ENCODE results near the gene PLEKHA5. TPM values are rescaled to one million over a fixed set of nuclear protein-coding genes. Genes with fewer than 3 reads are reported as not detected.

Gene PLEKHA5
- total and polyA plus RNA-seq, 2 experiments from 2014 or later, result 82.8 to 112 TPM

- peaks cover 93% of the 10 kb centered on the region for H3K79me2 ChIP-seq (replicated peaks; ENCODE audit: insufficient read depth)
- H3K36me3 Mint-ChIP-seq (ENCODE audit: low read depth), result no peaks in the 10 kb centered on the region
Observed at GRCh38 chr12:19242581-19242980, 113.0 kb downstream of the PLEKHA5 start.

More at GRCh38 chr12:19242581-19242980, 113.0 kb downstream of the PLEKHA5 start:
- H3K27ac ChIP-seq (ENCODE audit: low read depth), result no peak overlapping the region
- Mint-ChIP-seq H3K27ac (no peak overlapping the region), H3K4me3 (no peak overlapping the region), H3K4me1 (peaks cover 22% of the 10 kb centered on the region), H3K9me3 (no peaks in the 10 kb centered on the region), H3K27me3 (ENCODE audit: insufficient read depth, low read depth, poor library complexity) (peaks cover 4% of the 10 kb centered on the region)
- H2AFZ ChIP-seq, result no peak overlapping the region
- no peaks in the 10 kb centered on the region for H3K9me2 ChIP-seq (ENCODE audit: insufficient read depth)
- ATAC-seq, result no peak
- H3K4me3 ChIP-seq, result no peak overlapping the region
- DNase-seq (ENCODE audit: low spot score), result no peak
- no peaks in the 10 kb centered on the region for H3F3A ChIP-seq (replicated peaks; ENCODE audit: low read depth)
- no peaks in the 10 kb centered on the region for H3K36me3 ChIP-seq (ENCODE audit: insufficient read depth)
- H3K4me2 ChIP-seq, result no peak overlapping the region
- peaks cover 8% of the 10 kb centered on the region; the same call in 1 of the 2 replicates for H3K4me1 ChIP-seq (ENCODE audit: insufficient read depth)
- no peak for TF ChIP-seq ZNF331 (CRISPR knock-in tag; IDR thresholded peaks at IDR 0.05; ENCODE audit: low read depth)
- TF ChIP-seq EZH2phosphoT487 (IDR thresholded peaks at IDR 0.05; ENCODE audit: unreplicated experiment), result no peak
- no peak for TF ChIP-seq CTCF (conservative IDR thresholded peaks at IDR 0.05; ENCODE audit: low read depth in 2 of 2)
- TF ChIP-seq NANOG (IDR thresholded peaks at IDR 0.05; ENCODE audit: borderline replicate concordance), result no peak
- no peak for TF ChIP-seq JUNB (IDR thresholded peaks at IDR 0.05; ENCODE audit: unreplicated experiment)
- TF ChIP-seq STAT1 (IDR thresholded peaks at IDR 0.05; ENCODE audit: unreplicated experiment), result no peak
- no peak for TF ChIP-seq ZNF462 (CRISPR knock-in tag; IDR thresholded peaks at IDR 0.05)
- no peaks in the 10 kb centered on the region for H3K27me3 ChIP-seq (ENCODE audit: insufficient read depth)
- no peaks in the 10 kb centered on the region; the same call in none of the 2 replicates for H4K20me1 ChIP-seq (replicated peaks; ENCODE audit: insufficient read depth)

Measured in GM23338 (cell line).